H9 (cell line): ENCODE results near the gene MBD5. TPM values are rescaled to one million over a fixed set of nuclear protein-coding genes. Genes with fewer than 3 reads are reported as not detected.

Source experiments
- DNase-seq: peaks from one replicate; pipeline ENCODE4 v3.0.0-alpha.2; 2017
- H2AFZ ChIP-seq: one replicate; pipeline ENCODE4 v1.6.1; 2013; ENCODE audit warnings: mild to moderate bottlenecking, low read length, control low read depth, moderate library complexity
- H2AK5ac ChIP-seq: 2 replicates; pipeline ENCODE4 v1.6.1; 2013; ENCODE audit warnings: low read length, control low read depth, mixed read lengths; ENCODE audit not compliant: insufficient read length
- H2BK120ac ChIP-seq: one replicate; pipeline ENCODE4 v1.6.1; 2013; ENCODE audit warnings: low read depth, mild to moderate bottlenecking, low read length, control low read depth, inconsistent platforms; ENCODE audit not compliant: poor library complexity, severe bottlenecking
- H2BK12ac ChIP-seq: 2 replicates; pipeline ENCODE4 v1.6.1; 2013; ENCODE audit warnings: low read length, control low read depth, mixed read lengths, low read depth; ENCODE audit not compliant: insufficient read length
- H2BK15ac ChIP-seq: 2 replicates; pipeline ENCODE4 v1.6.1; 2013; ENCODE audit warnings: low read depth, low read length, control low read depth
- H2BK20ac ChIP-seq: one replicate; pipeline ENCODE4 v1.6.1; 2013; ENCODE audit warnings: low read depth, mild to moderate bottlenecking, low read length, control low read depth, inconsistent platforms; ENCODE audit not compliant: poor library complexity, severe bottlenecking
- H2BK5ac ChIP-seq: 2 replicates; pipeline ENCODE4 v1.6.1; 2013; ENCODE audit warnings: low read length, control low read depth, mixed read lengths; ENCODE audit not compliant: insufficient read length
- H3K14ac ChIP-seq: 2 replicates; pipeline ENCODE4 v1.6.1; 2013; ENCODE audit warnings: low read length, control low read depth; ENCODE audit not compliant: insufficient read depth
- H3K18ac ChIP-seq: 2 replicates; pipeline ENCODE4 v1.6.1; 2013; ENCODE audit warnings: low read depth, mild to moderate bottlenecking, mixed read lengths, low read length, control low read depth; ENCODE audit not compliant: insufficient read length
- H3K23ac ChIP-seq: 2 replicates; pipeline ENCODE4 v1.6.1; 2013; ENCODE audit warnings: low read length, control low read depth, mixed read lengths, low read depth; ENCODE audit not compliant: insufficient read length
- H3K23me2 ChIP-seq: 2 replicates; pipeline ENCODE4 v1.6.1; 2013; ENCODE audit warnings: low read depth, mild to moderate bottlenecking, mixed read lengths, low read length, control low read depth; ENCODE audit not compliant: insufficient read length, poor library complexity, severe bottlenecking
- H3K27ac ChIP-seq: 2 replicates; pipeline ENCODE4 v1.5.1; 2013; ENCODE audit warnings: low read length, control low read depth, mixed read lengths, low read depth; ENCODE audit not compliant: insufficient read length
- H3K27me3 ChIP-seq: 2 replicates; pipeline ENCODE4 v1.6.1; 2013; ENCODE audit warnings: low read length, control low read depth, inconsistent platforms; ENCODE audit not compliant: insufficient read depth
- H3K4ac ChIP-seq: 2 replicates; pipeline ENCODE4 v1.6.1; 2013; ENCODE audit warnings: low read depth, mild to moderate bottlenecking, control low read depth, inconsistent platforms, low read length, moderate library complexity
- H3K4me1 ChIP-seq: 2 replicates; pipeline ENCODE4 v1.6.1; 2013; ENCODE audit warnings: low read length, control low read depth, inconsistent platforms; ENCODE audit not compliant: insufficient read depth
- H3K4me2 ChIP-seq: 2 replicates; pipeline ENCODE4 v1.6.1; 2013; ENCODE audit warnings: low read length, control low read depth, mixed read lengths; ENCODE audit not compliant: insufficient read length, insufficient read depth
- H3K56ac ChIP-seq: 2 replicates; pipeline ENCODE4 v1.6.1; 2013; ENCODE audit warnings: low read depth, mild to moderate bottlenecking, mixed read lengths, low read length, control low read depth; ENCODE audit not compliant: insufficient read length
- H3K79me1 ChIP-seq: 2 replicates; pipeline ENCODE4 v1.6.1; 2013; ENCODE audit warnings: low read depth, mild to moderate bottlenecking, moderate library complexity, low read length, control low read depth, inconsistent platforms; ENCODE audit not compliant: insufficient read depth, poor library complexity, severe bottlenecking
- H3K79me2 ChIP-seq: 2 replicates; pipeline ENCODE4 v1.6.1; 2013; ENCODE audit warnings: low read length, control low read depth, inconsistent platforms; ENCODE audit not compliant: insufficient read depth
- H3K9ac ChIP-seq: 2 replicates; pipeline ENCODE4 v1.6.1; 2013; ENCODE audit warnings: low read length, control low read depth, mixed read lengths; ENCODE audit not compliant: insufficient read length; ENCODE audit errors: extremely low read depth
- H3K9me3 ChIP-seq: one replicate; pipeline ENCODE4 v1.6.1; 2013; ENCODE audit warnings: low read depth, low read length, inconsistent platforms; ENCODE audit not compliant: control insufficient read depth
- H3T11ph ChIP-seq: one replicate; pipeline ENCODE4 v1.6.1; 2013; ENCODE audit warnings: mild to moderate bottlenecking, low read length, control low read depth, inconsistent platforms
- H4K20me1 ChIP-seq: one replicate; pipeline ENCODE4 v1.6.1; 2013; ENCODE audit not compliant: control insufficient read depth, insufficient read length, insufficient read depth
- H4K5ac ChIP-seq: 2 replicates; pipeline ENCODE4 v1.6.1; 2013; ENCODE audit warnings: low read depth, mild to moderate bottlenecking, mixed read lengths, low read length, control low read depth; ENCODE audit not compliant: insufficient read length
- H4K8ac ChIP-seq: replicated peaks from 2 replicates; pipeline ENCODE4 v1.6.1; 2013; ENCODE audit warnings: low read length, control low read depth, mixed read lengths, low read depth; ENCODE audit not compliant: insufficient read length
- H4K91ac ChIP-seq: 2 replicates; pipeline ENCODE4 v1.6.1; 2013; ENCODE audit warnings: low read depth, mild to moderate bottlenecking, moderate library complexity, mixed read lengths, low read length, control low read depth; ENCODE audit not compliant: insufficient read length
- H3K27ac Mint-ChIP-seq, 3 experiments: 2 replicates in 2 of 3; 3 replicates in 1 of 3; pipeline ENCODE4 v1.8.0; 2020 to 2021; ENCODE audit warnings: mixed read lengths in 3 of 3, mild to moderate bottlenecking in 1 of 3, moderate library complexity in 1 of 3
- H3K27me3 Mint-ChIP-seq: 2 replicates; pipeline ENCODE4 v1.8.0; 2021; ENCODE audit warnings: low read depth, mild to moderate bottlenecking, moderate library complexity, mixed read lengths
- H3K36me3 Mint-ChIP-seq, 3 experiments: 2 replicates in 2 of 3; 3 replicates in 1 of 3; pipeline ENCODE4 v1.8.0; 2020 to 2021; ENCODE audit warnings: low read depth in 3 of 3, mixed read lengths in 3 of 3; ENCODE audit not compliant: insufficient read depth in 1 of 3
- H3K4me1 Mint-ChIP-seq, 2 experiments: 2 replicates each; pipeline ENCODE4 v1.8.0; 2020; ENCODE audit warnings: mixed read lengths in 2 of 2
- H3K4me3 Mint-ChIP-seq, 2 experiments: 2 replicates in 1 of 2; 3 replicates in 1 of 2; pipeline ENCODE4 v1.8.0; 2020 to 2021; ENCODE audit warnings: mild to moderate bottlenecking in 2 of 2, mixed read lengths in 2 of 2, moderate library complexity in 1 of 2
- H3K9me3 Mint-ChIP-seq, 2 experiments: 2 replicates in 1 of 2; 3 replicates in 1 of 2; pipeline ENCODE4 v1.8.0; 2020; ENCODE audit warnings: mild to moderate bottlenecking in 2 of 2, mixed read lengths in 2 of 2, moderate library complexity in 1 of 2
- CTCF ChIP-seq: fragments of 200-600 bp; sonication (generic); conservative IDR thresholded peaks from 3 replicates; pipeline ENCODE4 v1.8.0; 2021; ENCODE audit warnings: antibody characterized with exemption, mild to moderate bottlenecking
- WGBS: extraction: QIAGEN DNeasy Blood & Tissue Kit; methylation state at CpG from one replicate; pipeline ENCODE4 v1.1.7; 2013; ENCODE audit warnings: missing lambda C conversion rate, low lambda C conversion rate, mixed read lengths; ENCODE audit not compliant: insufficient read length; ENCODE audit errors: extremely low coverage; 5-methylcytosine and 5-hydroxymethylcytosine counted together
- total RNA-seq: library from RNA; stranded (reverse); gene quantifications from 2 replicates; pipeline ENCODE4 v1.2.1, GENCODE V29; 2021

Gene MBD5
- total RNA-seq, 1 experiment from 2014 or later, result 23.1 TPM

GRCh38 chr2:148292431-148292830, 271.5 kb downstream of the MBD5 start:
- Histone ChIP-seq H2AK5ac (no peak overlapping the region), H2BK120ac (no peak overlapping the region), H4K5ac (no peak overlapping the region), H3K9ac (no peak overlapping the region), H2AFZ (no peak overlapping the region), H3K9me3 (no peaks in the 10 kb centered on the region), H3K56ac (no peak overlapping the region), H2BK15ac (no peak overlapping the region), H3K79me2 (no peaks in the 10 kb centered on the region), H3K79me1 (no peaks in the 10 kb centered on the region), H3K14ac (no peak overlapping the region), H4K8ac (no peak overlapping the region), H2BK20ac (no peak overlapping the region), H4K20me1 (no peaks in the 10 kb centered on the region), H3K4me1 (no peaks in the 10 kb centered on the region), H3K27me3 (no peaks in the 10 kb centered on the region), H3K23me2 (no peaks in the 10 kb centered on the region), H3K23ac (no peak overlapping the region), H3K27ac (no peak overlapping the region), H4K91ac (no peak overlapping the region), H3K4ac (no peak overlapping the region), H3K18ac (no peak overlapping the region), H3T11ph (no peak overlapping the region), H2BK12ac (no peak overlapping the region), H2BK5ac (no peak overlapping the region), H3K4me2 (no peak overlapping the region)
- Mint-ChIP-seq H3K27ac (no peak overlapping the region), H3K36me3 (peaks cover 3 to 14% (median 5%) of the 10 kb centered on the region in 3 experiments; a peak in 6 of 7 replicates), H3K4me3 (no peak overlapping the region), H3K9me3 (peaks cover 4 to 9% of the 10 kb centered on the region in 2 experiments), H3K4me1 (peaks cover 3 to 6% of the 10 kb centered on the region in 2 experiments), H3K27me3 (no peaks in the 10 kb centered on the region)
- no CpG with 5 or more reads among the region's 2 CpGs for WGBS
- no peak for DNase-seq
- TF ChIP-seq CTCF, result no peak
